ENCODE data around the gene PF4V1. TPM values are rescaled to one million over a fixed set of nuclear protein-coding genes. Genes with fewer than 3 reads are reported as not detected.

Gene PF4V1, protein sequence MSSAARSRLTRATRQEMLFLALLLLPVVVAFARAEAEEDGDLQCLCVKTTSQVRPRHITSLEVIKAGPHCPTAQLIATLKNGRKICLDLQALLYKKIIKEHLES
- not detected for total RNA-seq

- WGBS, 2 donors: 20 to 35% methylated on average over 6 to 16 of the region's 22 CpGs
- no peaks in the 10 kb centered on the region for H3K9me3 ChIP-seq
- TF ChIP-seq CTCF (IDR thresholded peaks at IDR 0.05) (peak in 1 of 6 experiments; percentile 23), POLR2A (IDR thresholded peaks at IDR 0.05) (no peak)
- intact Hi-C loops (cut with DNase I): no loop called here
- no peak within 1 kb of the TSS for H3K27ac ChIP-seq
- H3K4me3 ChIP-seq (replicated peaks in 1 of 3): no peak within 1 kb of the TSS
- H3K4me1 ChIP-seq: no peaks in the 10 kb centered on the region
- peak in 1 of 2 donors; percentile 37 for DNase-seq
- no peaks in the 10 kb centered on the region for H3K36me3 ChIP-seq
- H3K27me3 ChIP-seq: no peaks in the 10 kb centered on the region
Observed at GRCh38 chr4:73853246-73853704, at the start of gene PF4V1. PF4V1 (plus strand) TSS chr4:73853296; CDS start chr4:73853363, 67 bp downstream.

- Histone ChIP-seq H3K27me3 (no peaks in the 10 kb centered on the region), H3K4me3 (replicated peaks in 1 of 3) (no peak overlapping the region), H3K27ac (no peak overlapping the region), H3K4me1 (no peaks in the 10 kb centered on the region), H3K36me3 (no peaks in the 10 kb centered on the region), H3K9me3 (no peaks in the 10 kb centered on the region)
- WGBS, 2 donors: 69 to 79% methylated on average over 3 of the region's 3 CpGs
- intact Hi-C loops (cut with DNase I): no loop called here
- TF ChIP-seq POLR2A (IDR thresholded peaks at IDR 0.05) (no peak), CTCF (IDR thresholded peaks at IDR 0.05) (no peak)
- no peak for DNase-seq
Observed at GRCh38 chr4:73810191-73810590, 42.9 kb upstream of the PF4V1 start.

- WGBS, 2 donors: 65 to 84% methylated on average over 1 of the region's 1 CpG
- no peaks in the 10 kb centered on the region for H3K9me3 ChIP-seq
- no peaks in the 10 kb centered on the region for H3K27me3 ChIP-seq
- H3K27ac ChIP-seq: no peak overlapping the region
- H3K4me1 ChIP-seq: no peaks in the 10 kb centered on the region
- no peak for DNase-seq
- no peak overlapping the region for H3K4me3 ChIP-seq (replicated peaks in 1 of 3)
- TF ChIP-seq CTCF (IDR thresholded peaks at IDR 0.05) (no peak), POLR2A (IDR thresholded peaks at IDR 0.05) (no peak)
- H3K36me3 ChIP-seq: no peaks in the 10 kb centered on the region
- intact Hi-C loops (cut with DNase I): no loop called here
Observed at GRCh38 chr4:73811841-73812240, 41.3 kb upstream of the PF4V1 start.

- no peaks in the 10 kb centered on the region for H3K27me3 ChIP-seq
- H3K4me3 ChIP-seq (replicated peaks in 1 of 3): no peak overlapping the region
- no peaks in the 10 kb centered on the region for H3K4me1 ChIP-seq
- H3K27ac ChIP-seq: no peak overlapping the region
- DNase-seq: no peak
- WGBS, 2 donors: 83 to 100% methylated on average over 1 of the region's 1 CpG
- intact Hi-C loops (cut with DNase I): no loop called here
- no peaks in the 10 kb centered on the region for H3K9me3 ChIP-seq
- no peaks in the 10 kb centered on the region for H3K36me3 ChIP-seq
- TF ChIP-seq CTCF (IDR thresholded peaks at IDR 0.05): no peak
- no peak for TF ChIP-seq POLR2A (IDR thresholded peaks at IDR 0.05)
Observed at GRCh38 chr4:73814679-73815078, 38.4 kb upstream of the PF4V1 start.

DNA sequence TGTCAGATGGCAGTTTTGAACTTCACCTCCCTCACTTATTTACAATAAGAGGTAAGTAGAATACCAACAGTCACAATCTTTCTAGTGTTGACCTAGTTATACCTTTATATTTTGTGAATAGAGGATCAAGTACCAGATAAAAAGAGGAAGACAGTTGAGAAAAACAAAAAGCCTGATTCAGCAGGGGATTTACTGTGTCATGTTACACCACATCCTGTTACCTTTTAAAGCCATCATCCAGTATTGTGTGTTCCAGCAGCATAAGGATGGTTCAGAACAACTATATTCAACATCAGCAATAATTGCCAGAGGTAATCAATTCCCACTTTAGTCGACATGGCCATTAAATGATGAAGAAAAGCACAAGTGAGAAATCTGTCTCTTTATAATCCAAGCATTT is 38.0 kb upstream of the PF4V1 start:
- TF ChIP-seq CTCF (IDR thresholded peaks at IDR 0.05) (no peak), POLR2A (IDR thresholded peaks at IDR 0.05) (no peak)
- no peak for DNase-seq
- intact Hi-C loops (cut with DNase I): no loop called here
- Histone ChIP-seq H3K36me3 (no peaks in the 10 kb centered on the region), H3K4me1 (no peaks in the 10 kb centered on the region), H3K9me3 (no peaks in the 10 kb centered on the region), H3K27me3 (no peaks in the 10 kb centered on the region), H3K27ac (no peak overlapping the region), H3K4me3 (replicated peaks in 1 of 3) (no peak overlapping the region)
- WGBS, 2 donors: 71 to 83% methylated on average over 1 of the region's 1 CpG

All from thyroid gland (tissue), 4 donors.